Epithelial cell of proximal tubule (primary cell): ENCODE results near the gene STN1. TPM values are rescaled to one million over a fixed set of nuclear protein-coding genes. Genes with fewer than 3 reads are reported as not detected.

Source experiments
- DNase-seq: peaks from one replicate; pipeline ENCODE4 v3.0.0-alpha.2; 2011; ENCODE audit warnings: low read depth
- H3K4me3 ChIP-seq: 2 replicates; pipeline ENCODE4 v1.5.1; 2011; ENCODE audit warnings: low read depth, mild to moderate bottlenecking, low read length
- total RNA-seq: library from RNA; depleted of rRNA; stranded (reverse); fragments of >200 nt; gene quantifications from 2 replicates; pipeline ENCODE4 v1.2.3, GENCODE V29; 2015
- TF ChIP-seq, protein P1 (sequence below): conservative IDR thresholded peaks from 2 replicates; pipeline ENCODE4 v1.5.1; 2012; ENCODE audit warnings: low read depth, mild to moderate bottlenecking, low read length

Gene STN1
- total RNA-seq, 1 donor from 2014 or later = 28.2 TPM

DNA sequence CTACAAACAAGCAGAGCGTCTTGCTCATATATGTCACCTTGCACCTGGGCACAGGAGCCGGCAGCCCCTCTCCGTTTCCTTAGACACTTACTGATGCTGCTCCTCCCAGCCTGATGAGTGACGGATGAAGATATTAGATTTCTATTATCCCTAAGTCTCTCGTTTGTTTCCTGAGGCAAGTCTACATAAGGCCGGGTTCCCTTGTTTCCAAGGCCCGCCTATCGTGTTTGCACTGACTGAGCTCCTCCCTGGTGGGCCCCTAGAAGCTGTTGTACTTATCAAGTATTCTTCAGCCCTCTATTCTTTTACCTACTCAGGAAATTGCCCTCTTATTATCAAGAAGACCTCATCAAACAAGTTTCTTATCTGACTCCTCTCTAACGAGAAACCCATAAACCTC, 81.1 kb downstream of the STN1 start:
- TF ChIP-seq, protein P1, sequence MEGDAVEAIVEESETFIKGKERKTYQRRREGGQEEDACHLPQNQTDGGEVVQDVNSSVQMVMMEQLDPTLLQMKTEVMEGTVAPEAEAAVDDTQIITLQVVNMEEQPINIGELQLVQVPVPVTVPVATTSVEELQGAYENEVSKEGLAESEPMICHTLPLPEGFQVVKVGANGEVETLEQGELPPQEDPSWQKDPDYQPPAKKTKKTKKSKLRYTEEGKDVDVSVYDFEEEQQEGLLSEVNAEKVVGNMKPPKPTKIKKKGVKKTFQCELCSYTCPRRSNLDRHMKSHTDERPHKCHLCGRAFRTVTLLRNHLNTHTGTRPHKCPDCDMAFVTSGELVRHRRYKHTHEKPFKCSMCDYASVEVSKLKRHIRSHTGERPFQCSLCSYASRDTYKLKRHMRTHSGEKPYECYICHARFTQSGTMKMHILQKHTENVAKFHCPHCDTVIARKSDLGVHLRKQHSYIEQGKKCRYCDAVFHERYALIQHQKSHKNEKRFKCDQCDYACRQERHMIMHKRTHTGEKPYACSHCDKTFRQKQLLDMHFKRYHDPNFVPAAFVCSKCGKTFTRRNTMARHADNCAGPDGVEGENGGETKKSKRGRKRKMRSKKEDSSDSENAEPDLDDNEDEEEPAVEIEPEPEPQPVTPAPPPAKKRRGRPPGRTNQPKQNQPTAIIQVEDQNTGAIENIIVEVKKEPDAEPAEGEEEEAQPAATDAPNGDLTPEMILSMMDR = no peak
- no peak overlapping the region for H3K4me3 ChIP-seq
- no peak for DNase-seq

DNA sequence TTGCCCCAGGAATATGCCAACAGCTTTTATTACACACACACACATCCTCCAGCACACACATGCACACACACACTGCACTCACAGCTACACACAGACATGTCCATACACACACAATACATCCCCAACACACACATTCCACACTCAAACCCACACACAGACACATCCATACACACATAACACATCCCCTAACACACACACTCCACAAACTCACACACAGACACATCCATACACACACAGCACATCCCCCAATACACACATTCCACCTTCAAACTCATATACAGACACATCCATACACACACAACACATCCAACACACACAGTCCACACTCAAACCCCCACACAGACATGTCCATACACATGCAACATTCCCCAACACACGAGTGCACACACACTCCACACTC, 81.7 kb downstream of the STN1 start:
- H3K4me3 ChIP-seq = no peak overlapping the region
- no peak for DNase-seq
- TF ChIP-seq, protein P1 = no peak

GRCh38 chr10:103835096-103836050, 82.6 kb downstream of the STN1 start:
- TF ChIP-seq, protein P1 = no peak
- no peak for DNase-seq

GRCh38 chr10:103834436-103835095, 83.4 kb downstream of the STN1 start:
- H3K4me3 ChIP-seq = no peak overlapping the region
- DNase-seq = no peak
- TF ChIP-seq, protein P1 = no peak

More at GRCh38 chr10:103835096-103836050, 82.6 kb downstream of the STN1 start:
- no peak overlapping the region for H3K4me3 ChIP-seq

DNA sequence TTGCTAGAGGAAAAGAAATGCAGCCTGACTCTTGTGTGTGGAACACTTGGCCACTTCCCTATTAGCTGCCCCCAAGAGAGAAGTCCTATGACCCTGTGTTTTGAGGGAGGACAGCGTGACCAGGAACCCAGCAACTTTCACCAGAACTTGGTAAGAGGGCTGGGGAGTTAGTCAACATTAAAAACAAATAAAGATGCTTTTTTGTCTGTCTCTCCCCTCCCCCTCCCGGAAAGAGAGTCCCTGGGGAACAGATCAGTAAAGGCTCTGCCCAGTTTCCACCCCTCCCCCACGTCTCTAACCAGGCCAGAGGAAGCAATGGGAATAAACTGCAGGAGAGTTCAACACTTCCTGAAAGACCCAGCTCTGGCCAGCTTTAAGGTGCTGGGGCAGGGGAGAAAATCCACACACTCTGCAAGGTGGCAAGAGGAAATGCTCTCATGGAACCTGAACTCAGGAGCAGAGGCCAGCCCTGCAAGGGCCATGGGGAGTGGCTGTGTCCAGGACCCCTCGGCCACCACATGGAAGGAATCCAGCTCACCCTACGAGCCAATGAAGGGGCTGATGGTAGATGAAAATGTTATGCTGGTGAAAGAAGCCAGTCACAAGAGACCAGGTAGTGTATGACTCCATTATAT, 84.1 kb downstream of the STN1 start:
- DNase-seq = no peak
- TF ChIP-seq, protein P1 = no peak
- no peak overlapping the region for H3K4me3 ChIP-seq

DNA sequence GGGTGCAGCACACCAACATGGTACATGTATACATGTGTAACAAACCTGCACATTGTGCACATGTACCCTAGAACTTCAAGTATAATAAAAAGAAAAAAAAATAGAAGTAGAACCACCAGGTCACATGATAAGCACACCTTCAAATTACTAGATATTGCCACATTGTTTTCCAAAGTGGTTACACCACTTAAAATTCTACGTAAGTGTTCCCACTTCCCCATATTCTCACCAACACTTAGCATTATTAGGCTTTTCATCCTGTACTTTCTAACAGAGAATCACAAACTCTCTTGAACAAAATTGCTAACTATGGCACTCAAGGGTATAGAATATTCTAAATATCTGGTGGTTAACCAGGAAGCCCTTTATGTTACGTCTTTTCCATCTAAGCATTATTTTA, 85.2 kb downstream of the STN1 start:
- no peak for DNase-seq
- H3K4me3 ChIP-seq = no peak overlapping the region
- TF ChIP-seq, protein P1 = no peak

Other genes starting within 250 kb of the STN1 start
- 4.8 and 5.8 TPM in 2 replicates for gene SH3PXD2A, start 62.6 kb downstream of the STN1 start, total RNA-seq
- 25.8 and 30.4 TPM in 2 replicates for gene SLK, start 49.0 kb upstream of the STN1 start, total RNA-seq
- gene COL17A1, start 167.7 kb upstream of the STN1 start, total RNA-seq = 1.7 and 2.3 TPM in 2 replicates
- gene SFR1, start 204.0 kb upstream of the STN1 start, total RNA-seq = 15.2 and 15.6 TPM in 2 replicates